Choroid plexus epithelial cell (primary cell): Measurements from ENCODE around the gene LBH.

Source experiments
- DNase-seq: peaks from one replicate; pipeline ENCODE4 v3.0.0-alpha.2; 2010; ENCODE audit warnings: low read depth
- H3K4me3 ChIP-seq: 2 replicates; pipeline ENCODE4 v1.5.1; 2011; ENCODE audit warnings: low read depth, mild to moderate bottlenecking, control low read depth, low read length, moderate library complexity
- CTCF ChIP-seq: conservative IDR thresholded peaks from 2 replicates; pipeline ENCODE4 v1.5.1; 2011; ENCODE audit warnings: low read depth, mild to moderate bottlenecking, control low read depth, inconsistent platforms, low read length, moderate library complexity

Gene LBH

DNA sequence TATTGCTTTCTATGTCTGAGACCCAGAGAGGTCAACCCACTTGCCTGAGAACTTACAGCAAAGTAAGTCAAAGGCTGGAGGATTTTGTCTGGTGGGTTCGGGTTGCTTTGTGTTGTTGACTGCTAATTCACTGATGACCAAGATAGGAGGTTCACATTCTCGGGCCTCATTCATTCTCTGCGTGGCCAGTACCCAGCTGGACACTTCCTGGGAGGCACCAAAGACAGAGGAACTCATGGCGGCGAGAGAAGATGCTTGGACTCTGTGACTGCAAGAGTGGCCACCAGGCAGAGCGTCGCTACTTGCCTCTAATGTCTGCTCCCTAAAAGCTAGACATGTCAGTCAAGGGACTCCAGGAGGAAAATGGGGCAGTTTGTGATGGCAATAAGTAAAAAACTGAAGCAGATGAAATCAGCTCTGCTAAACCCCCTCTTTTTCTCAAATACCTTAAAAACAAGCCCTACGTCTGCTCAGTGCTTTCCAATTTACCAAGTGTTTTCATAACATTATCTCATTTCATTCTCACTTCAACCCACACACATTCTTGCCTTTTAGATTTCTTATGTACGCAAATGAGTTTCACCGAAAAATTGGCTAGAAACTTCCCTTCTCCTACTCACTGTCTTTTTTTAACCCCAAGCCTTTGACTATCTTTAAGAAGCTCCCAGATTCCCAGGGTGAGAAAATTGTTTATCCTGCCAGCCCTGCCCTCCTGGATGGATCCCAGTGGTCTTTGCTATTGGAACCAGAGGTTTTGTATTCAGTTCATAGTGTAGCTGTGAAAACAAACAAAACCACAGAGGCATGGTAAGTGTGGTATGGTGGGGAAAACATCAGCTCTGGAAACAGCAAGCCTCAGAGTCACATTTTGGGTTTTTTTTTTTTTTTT is 4.9 kb upstream of the LBH start:
- peak; percentile 67 for DNase-seq
- peak; percentile 7 for TF ChIP-seq CTCF
- H3K4me3 ChIP-seq = no peak overlapping the region

DNA sequence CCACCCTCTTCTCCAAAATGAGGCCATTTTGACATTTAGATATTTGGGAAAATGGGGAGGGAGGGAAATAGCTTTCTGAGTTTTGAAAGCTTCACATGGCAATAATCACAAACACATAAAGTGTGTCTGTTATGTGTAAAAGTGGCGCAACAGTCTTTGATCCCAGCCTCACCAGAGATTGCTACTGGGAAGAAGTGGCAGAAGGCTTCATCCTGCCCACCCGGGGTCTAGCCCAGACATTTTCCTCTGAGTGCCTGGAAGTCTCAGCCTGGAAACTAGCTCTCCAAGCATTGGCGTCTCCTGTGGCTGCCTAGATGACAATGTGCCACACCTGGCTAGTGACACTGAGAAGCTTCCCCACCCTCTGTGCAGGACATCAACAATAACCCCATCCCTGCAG is 1.7 kb upstream of the LBH start:
- H3K4me3 ChIP-seq = no peak overlapping the region
- DNase-seq = no peak
- no peak for TF ChIP-seq CTCF

DNA sequence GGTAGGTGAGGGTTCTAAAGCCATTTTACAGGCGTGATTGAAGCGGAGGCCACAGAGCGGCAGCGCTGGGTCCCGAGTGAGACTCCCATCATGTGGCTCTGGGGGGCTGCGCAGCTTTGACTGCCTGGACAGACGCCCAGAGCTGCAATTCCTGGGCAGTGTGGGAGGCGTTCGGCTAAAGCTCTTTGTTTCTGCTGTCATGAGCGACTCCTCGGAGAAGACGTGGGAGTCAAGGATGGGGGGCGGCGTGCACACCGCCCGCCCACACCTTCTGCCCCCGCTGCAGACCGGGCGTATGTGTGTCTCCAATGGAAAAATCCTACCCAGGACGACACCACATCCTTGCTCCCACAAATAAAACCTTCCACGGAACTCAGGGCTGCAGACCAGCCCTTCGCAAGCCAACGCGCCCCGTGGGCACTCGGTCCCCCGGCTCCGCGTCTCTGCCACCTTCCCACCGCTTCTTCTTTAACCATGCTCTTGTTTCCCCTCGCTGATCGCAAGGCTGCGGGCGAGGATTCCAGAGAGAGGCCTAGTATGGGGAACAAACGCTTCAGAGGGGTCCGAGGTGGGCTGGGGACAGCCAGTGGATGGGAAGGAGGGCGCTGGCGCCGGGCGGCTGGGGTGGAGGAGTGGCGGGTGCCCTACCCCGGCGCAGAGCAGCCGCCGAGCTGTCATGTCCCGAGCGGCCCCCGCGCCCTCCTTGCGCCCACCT is 680 bp upstream of the LBH start:
- DNase-seq = peak; percentile 51
- no peak for TF ChIP-seq CTCF
- H3K4me3 ChIP-seq = peak overlapping the region; percentile 67

- TF ChIP-seq CTCF = no peak
- DNase-seq = peak; percentile 37
- peak overlapping the region; percentile 67 for H3K4me3 ChIP-seq
Measured at GRCh38 chr2:30231996-30232800, 864 bp downstream of the LBH start.

GRCh38 chr2:30232801-30233130 is 1.4 kb downstream of the LBH start:
- peak overlapping the region; percentile 67 for H3K4me3 ChIP-seq
- TF ChIP-seq CTCF = no peak
- DNase-seq = no peak

DNA sequence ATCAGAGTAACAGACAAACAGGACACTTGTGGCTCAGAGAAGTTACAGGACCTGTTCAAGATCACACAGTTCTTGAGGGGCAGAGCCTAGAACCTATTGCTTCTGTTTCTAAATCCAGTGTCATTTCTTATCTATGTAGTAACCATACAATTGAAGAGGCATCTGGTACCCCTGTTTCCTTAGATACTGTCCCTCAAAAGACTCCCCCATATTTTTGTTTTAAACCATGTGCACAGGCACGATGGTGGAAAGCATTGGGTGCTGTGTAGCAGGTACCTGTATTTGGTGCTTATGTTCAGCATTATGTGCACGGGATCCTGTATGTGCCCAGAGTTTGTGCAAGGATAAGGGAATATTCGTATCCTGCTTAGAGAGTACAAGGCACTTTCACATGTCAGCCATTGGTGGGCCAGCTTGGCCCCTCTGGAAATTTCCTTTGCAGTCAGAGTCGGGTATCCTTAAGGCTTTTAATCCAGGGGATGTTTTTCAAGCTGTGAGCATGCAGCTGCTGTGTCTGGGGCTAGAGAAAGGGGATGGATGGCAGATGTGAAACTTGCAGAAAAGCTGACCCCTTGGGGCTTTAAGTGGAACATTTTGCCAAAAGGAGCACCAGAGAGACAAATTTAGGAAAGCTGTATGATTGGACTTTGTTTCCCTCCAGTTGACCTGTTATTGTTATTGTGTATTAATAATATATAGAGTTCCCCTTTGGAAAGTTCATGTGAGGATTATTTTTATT is 2.1 kb downstream of the LBH start:
- peak overlapping the region; percentile 67 for H3K4me3 ChIP-seq
- peak; percentile 40 for DNase-seq
- TF ChIP-seq CTCF = peak; percentile 6
